ENCODE measurements around the gene THRB.

Gene THRB

GRCh38 chr3:24512564-24513197 lies 18.0 kb upstream of the THRB start:
- DNase-seq (ENCODE audit: low read depth), result no peak

- DNase-seq (ENCODE audit: low read depth), result no peak
These were observed 15.5 kb upstream of the THRB start for GRCh38 chr3:24510030-24510648.

- no peak for DNase-seq (ENCODE audit: low read depth)
These were observed 13.8 kb upstream of the THRB start for GRCh38 chr3:24508423-24508839.

GRCh38 chr3:24507776-24508422 lies 13.2 kb upstream of the THRB start:
- DNase-seq (ENCODE audit: low read depth), result no peak

- DNase-seq (ENCODE audit: low read depth), result no peak
These were observed 12.5 kb upstream of the THRB start for GRCh38 chr3:24506966-24507775.

- no peak for DNase-seq (ENCODE audit: low read depth)
These were observed 11.3 kb upstream of the THRB start for GRCh38 chr3:24505691-24506550.

- DNase-seq (ENCODE audit: low read depth), result no peak
These were observed 10.1 kb upstream of the THRB start for GRCh38 chr3:24504772-24505171.

- DNase-seq (ENCODE audit: low read depth), result no peak
These were observed 9.0 kb upstream of the THRB start for GRCh38 chr3:24503616-24504113.

GRCh38 chr3:24502690-24503089 lies 8.0 kb upstream of the THRB start:
- no peak for DNase-seq (ENCODE audit: low read depth)

- no peak for DNase-seq (ENCODE audit: low read depth)
These were observed 6.2 kb upstream of the THRB start for GRCh38 chr3:24500806-24501205.

- DNase-seq (ENCODE audit: low read depth), result no peak
These were observed 5.3 kb upstream of the THRB start for GRCh38 chr3:24499991-24500390.

GRCh38 chr3:24498796-24499195 lies 4.1 kb upstream of the THRB start:
- no peak for DNase-seq (ENCODE audit: low read depth)

GRCh38 chr3:24498391-24498790 lies 3.7 kb upstream of the THRB start:
- no peak for DNase-seq (ENCODE audit: low read depth)

GRCh38 chr3:24497942-24498341 lies 3.3 kb upstream of the THRB start:
- DNase-seq (ENCODE audit: low read depth), result no peak

- DNase-seq (ENCODE audit: low read depth), result no peak
These were observed 2.2 kb upstream of the THRB start for GRCh38 chr3:24496529-24497482.

- DNase-seq (ENCODE audit: low read depth), result no peak
These were observed 810 bp upstream of the THRB start for GRCh38 chr3:24495326-24495994.

- DNase-seq (ENCODE audit: low read depth), result no peak
These were observed 668 bp downstream of the THRB start for GRCh38 chr3:24493746-24494617.

GRCh38 chr3:24492971-24493551 lies 1.6 kb downstream of the THRB start:
- no peak for DNase-seq (ENCODE audit: low read depth)

Data from activated T-cell treated with anti-CD3 and anti-CD28 coated beads for 1 hour (primary cell).